Hepatocyte (in vitro differentiated cells): ENCODE results near the gene GRIK1. TPM values are rescaled to one million over a fixed set of nuclear protein-coding genes. Genes with fewer than 3 reads are reported as not detected.

Experiments used
- DNase-seq: peaks from one replicate; pipeline ENCODE4 v3.0.0-alpha.2; 2016; ENCODE audit warnings: low spot score
- H2AFZ ChIP-seq: fragments of 200-600 bp; sonication (generic); 2 replicates; pipeline ENCODE4 v1.6.0; 2016; ENCODE audit warnings: antibody characterized with exemption, mild to moderate bottlenecking
- H3K27ac ChIP-seq: fragments of 200-600 bp; sonication (generic); 2 replicates; pipeline ENCODE4 v1.5.1; 2016; ENCODE audit warnings: mild to moderate bottlenecking
- H3K27me3 ChIP-seq: fragments of 200-600 bp; sonication (generic); 2 replicates; pipeline ENCODE4 v1.6.1; 2016
- H3K36me3 ChIP-seq: fragments of 200-600 bp; sonication (generic); replicated peaks from 2 replicates; pipeline ENCODE4 v1.5.1; 2016; ENCODE audit warnings: low read depth; ENCODE audit not compliant: insufficient read depth
- H3K4me1 ChIP-seq: fragments of 200-600 bp; sonication (generic); 2 replicates; pipeline ENCODE4 v1.5.1; 2016; ENCODE audit warnings: mild to moderate bottlenecking, moderate library complexity; ENCODE audit not compliant: insufficient read depth
- H3K4me2 ChIP-seq: fragments of 200-600 bp; sonication (generic); 2 replicates; pipeline ENCODE4 v1.6.0; 2016
- H3K4me3 ChIP-seq: fragments of 200-600 bp; sonication (generic); 2 replicates; pipeline ENCODE4 v1.5.1; 2016; ENCODE audit warnings: mild to moderate bottlenecking
- H3K79me2 ChIP-seq: fragments of 200-600 bp; sonication (generic); 2 replicates; pipeline ENCODE4 v1.6.0; 2017; ENCODE audit warnings: mild to moderate bottlenecking
- H3K9me2 ChIP-seq: fragments of 200-600 bp; sonication (generic); replicated peaks from 2 replicates; pipeline ENCODE4 v1.6.0; 2017; ENCODE audit warnings: mild to moderate bottlenecking; ENCODE audit not compliant: insufficient read depth
- H3K9me3 ChIP-seq: fragments of 200-600 bp; sonication (generic); 2 replicates; pipeline ENCODE4 v1.5.1; 2016; ENCODE audit warnings: low read depth, mild to moderate bottlenecking
- H4K20me1 ChIP-seq: fragments of 200-600 bp; sonication (generic); 2 replicates; pipeline ENCODE4 v1.6.0; 2016; ENCODE audit warnings: mild to moderate bottlenecking; ENCODE audit not compliant: insufficient read depth, poor library complexity, severe bottlenecking
- EZH2 ChIP-seq: fragments of 200-600 bp; sonication (generic); IDR thresholded peaks from 2 replicates; pipeline ENCODE4 v1.6.1; 2016; ENCODE audit warnings: antibody characterized with exemption, mild to moderate bottlenecking, borderline replicate concordance
- EZH2phosphoT487 ChIP-seq: fragments of 200-600 bp; sonication (generic); IDR thresholded peaks from one replicate; pipeline ENCODE4 v1.6.1; 2018; ENCODE audit warnings: antibody characterized with exemption, mild to moderate bottlenecking, low read depth, moderate library complexity; ENCODE audit not compliant: unreplicated experiment, severe bottlenecking
- WGBS: methylation state at CpG from one replicate; pipeline ENCODE4 v1.1.6; 2016; ENCODE audit warnings: low lambda C conversion rate; ENCODE audit errors: missing lambda C conversion rate; 5-methylcytosine and 5-hydroxymethylcytosine counted together
- polyA plus RNA-seq: library from polyadenylated mRNA; unstranded; fragments of >200 nt; fragmentation: Nextera tagmentation; extraction: Ambion mirVana; gene quantifications from 2 replicates; pipeline ENCODE4 v1.2.1, GENCODE V29; 2016
- total RNA-seq: library from RNA; depleted of rRNA; stranded (reverse); fragments of >200 nt; gene quantifications from 2 replicates; pipeline ENCODE4 v1.2.3, GENCODE V29; 2014
- TF ChIP-seq, protein P1 (sequence below): fragments of 200-600 bp; sonication (generic); IDR thresholded peaks from 2 replicates; pipeline ENCODE4 v1.5.1; 2016; ENCODE audit warnings: antibody characterized with exemption, mild to moderate bottlenecking; ENCODE audit not compliant: poor library complexity

GRIK1 gene
- total and polyA plus RNA-seq, 2 experiments from 2014 or later: 0.77 to 2.3 TPM

DNA sequence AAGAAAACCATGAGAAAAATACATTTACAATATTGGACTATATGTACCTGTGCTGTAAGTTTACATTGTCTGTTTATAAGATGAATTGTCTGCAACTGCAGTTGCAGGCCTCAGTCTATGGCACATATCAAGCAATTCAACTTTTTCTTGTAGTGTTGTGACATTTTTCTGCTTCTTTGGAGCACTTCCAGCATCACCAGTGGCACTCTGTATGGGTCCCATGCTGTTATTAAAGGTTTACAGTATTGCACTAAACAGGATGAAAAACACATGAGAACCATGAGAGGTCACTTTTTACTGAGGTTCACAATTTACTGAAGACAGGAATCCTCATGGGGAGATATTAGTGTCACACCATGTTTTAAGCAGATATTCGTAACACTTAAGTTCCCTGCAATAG, 118.6 kb downstream of the GRIK1 start:
- H3K27ac ChIP-seq: no peak overlapping the region
- no peak overlapping the region for H3K4me2 ChIP-seq
- H3K4me3 ChIP-seq: no peak overlapping the region
- no peaks in the 10 kb centered on the region for H4K20me1 ChIP-seq
- no peaks in the 10 kb centered on the region for H3K27me3 ChIP-seq
- 94% methylated on average over 1 of the region's 1 CpG for WGBS
- no peak for DNase-seq
- no peak for TF ChIP-seq EZH2phosphoT487
- no peak for TF ChIP-seq EZH2
- TF ChIP-seq, protein P1, sequence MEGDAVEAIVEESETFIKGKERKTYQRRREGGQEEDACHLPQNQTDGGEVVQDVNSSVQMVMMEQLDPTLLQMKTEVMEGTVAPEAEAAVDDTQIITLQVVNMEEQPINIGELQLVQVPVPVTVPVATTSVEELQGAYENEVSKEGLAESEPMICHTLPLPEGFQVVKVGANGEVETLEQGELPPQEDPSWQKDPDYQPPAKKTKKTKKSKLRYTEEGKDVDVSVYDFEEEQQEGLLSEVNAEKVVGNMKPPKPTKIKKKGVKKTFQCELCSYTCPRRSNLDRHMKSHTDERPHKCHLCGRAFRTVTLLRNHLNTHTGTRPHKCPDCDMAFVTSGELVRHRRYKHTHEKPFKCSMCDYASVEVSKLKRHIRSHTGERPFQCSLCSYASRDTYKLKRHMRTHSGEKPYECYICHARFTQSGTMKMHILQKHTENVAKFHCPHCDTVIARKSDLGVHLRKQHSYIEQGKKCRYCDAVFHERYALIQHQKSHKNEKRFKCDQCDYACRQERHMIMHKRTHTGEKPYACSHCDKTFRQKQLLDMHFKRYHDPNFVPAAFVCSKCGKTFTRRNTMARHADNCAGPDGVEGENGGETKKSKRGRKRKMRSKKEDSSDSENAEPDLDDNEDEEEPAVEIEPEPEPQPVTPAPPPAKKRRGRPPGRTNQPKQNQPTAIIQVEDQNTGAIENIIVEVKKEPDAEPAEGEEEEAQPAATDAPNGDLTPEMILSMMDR: no peak
- H3K36me3 ChIP-seq: no peaks in the 10 kb centered on the region
- H3K9me2 ChIP-seq: no peaks in the 10 kb centered on the region
- H2AFZ ChIP-seq: no peak overlapping the region
- H3K79me2 ChIP-seq: no peaks in the 10 kb centered on the region
- H3K4me1 ChIP-seq: peaks cover 4% of the 10 kb centered on the region
- no peaks in the 10 kb centered on the region for H3K9me3 ChIP-seq

DNA sequence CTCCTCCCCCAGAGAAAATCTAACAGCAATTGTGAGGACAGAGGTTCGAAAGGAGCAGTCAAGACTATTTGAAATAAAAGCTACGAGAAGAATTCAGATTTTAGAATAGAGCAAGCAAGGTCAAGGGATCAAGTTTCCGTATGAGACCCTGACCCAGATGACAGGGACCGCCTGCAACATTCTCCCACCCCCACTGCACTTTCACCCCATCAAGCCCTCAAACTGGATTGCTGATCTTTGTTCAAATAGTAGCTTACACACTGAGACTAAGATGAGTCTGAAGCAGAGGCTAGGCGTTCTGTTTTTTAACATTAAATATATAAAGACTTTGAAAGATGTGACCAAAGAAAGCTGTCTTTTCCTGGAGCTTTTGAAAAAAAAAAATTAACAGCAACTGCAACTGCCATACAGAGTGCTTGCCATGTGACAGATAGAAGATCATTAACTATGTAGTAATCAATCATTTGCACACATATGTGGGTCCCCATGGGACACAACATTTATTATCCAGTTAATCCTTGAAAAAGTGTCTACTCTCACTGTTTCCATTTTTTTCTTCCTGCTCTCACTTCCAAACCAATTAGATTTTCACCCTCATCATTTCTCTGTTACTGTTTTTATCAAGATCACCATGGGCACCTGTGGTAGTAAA, 120.0 kb downstream of the GRIK1 start:
- Histone ChIP-seq H2AFZ (no peak overlapping the region), H3K4me3 (no peak overlapping the region), H3K36me3 (no peaks in the 10 kb centered on the region), H3K4me1 (peaks cover 4% of the 10 kb centered on the region), H4K20me1 (no peaks in the 10 kb centered on the region), H3K9me2 (peaks cover 5% of the 10 kb centered on the region), H3K9me3 (no peaks in the 10 kb centered on the region), H3K27me3 (no peaks in the 10 kb centered on the region), H3K27ac (no peak overlapping the region), H3K4me2 (no peak overlapping the region), H3K79me2 (no peaks in the 10 kb centered on the region)
- WGBS: 60% methylated on average over 5 of the region's 5 CpGs
- TF ChIP-seq, protein P1: no peak
- no peak for TF ChIP-seq EZH2
- no peak for TF ChIP-seq EZH2phosphoT487
- DNase-seq: no peak

- no peak overlapping the region for H3K4me2 ChIP-seq
- no peak overlapping the region for H3K27ac ChIP-seq
- no peaks in the 10 kb centered on the region for H3K9me3 ChIP-seq
- no peaks in the 10 kb centered on the region for H3K79me2 ChIP-seq
- no peaks in the 10 kb centered on the region for H3K36me3 ChIP-seq
- H4K20me1 ChIP-seq: no peaks in the 10 kb centered on the region
- TF ChIP-seq EZH2phosphoT487 (no peak), EZH2 (no peak)
- TF ChIP-seq, protein P1: no peak
- H3K9me2 ChIP-seq: peaks cover 5% of the 10 kb centered on the region
- no peaks in the 10 kb centered on the region for H3K27me3 ChIP-seq
- DNase-seq: no peak
- H2AFZ ChIP-seq: no peak overlapping the region
- H3K4me3 ChIP-seq: no peak overlapping the region
- peaks cover 4% of the 10 kb centered on the region for H3K4me1 ChIP-seq
- WGBS: 90% methylated on average over 2 of the region's 2 CpGs
These were observed 121.3 kb downstream of the GRIK1 start for GRCh38 chr21:29818383-29818921.
